Lung (tissue), 12 donors: Measurements from ENCODE around the gene RGS7. TPM values are rescaled to one million over a fixed set of nuclear protein-coding genes. Genes with fewer than 3 reads are reported as not detected.

Experiments used
- ATAC-seq: fragments of 200-7000 bp; cut with Tn5 transposase; one replicate; pipeline ENCODE4 v1.9.1; 2020; ENCODE audit warnings: moderate number of reproducible peaks; ENCODE audit not compliant: insufficient read depth, low FRiP score
- DNase-seq, 3 donors: peaks; one replicate each; pipeline ENCODE4 v3.0.0-alpha.2; 2013 to 2017
- H3K27ac ChIP-seq, 2 donors: one replicate each; pipeline ENCODE4 v1.5.1; 2013; ENCODE audit warnings: mild to moderate bottlenecking in 2 of 2, moderate library complexity in 2 of 2, control low read depth in 1 of 2, inconsistent platforms in 1 of 2, low read depth in 1 of 2, low read length in 1 of 2
- H3K27me3 ChIP-seq, 3 donors: one replicate each; pipeline ENCODE4 v1.5.1; 2013; ENCODE audit warnings: low read length in 2 of 3; ENCODE audit not compliant: control insufficient read depth in 3 of 3, insufficient read depth in 3 of 3
- H3K36me3 ChIP-seq, 4 donors: one replicate each; pipeline ENCODE4 v1.5.1; 2013; ENCODE audit warnings: low read length in 4 of 4, mild to moderate bottlenecking in 1 of 4, moderate library complexity in 1 of 4; ENCODE audit not compliant: control insufficient read depth in 4 of 4, insufficient read depth in 4 of 4
- H3K4me1 ChIP-seq, 5 donors: one replicate each; pipeline ENCODE4 v1.5.1; 2013; ENCODE audit warnings: low read length in 5 of 5, mild to moderate bottlenecking in 2 of 5, moderate library complexity in 1 of 5; ENCODE audit not compliant: control insufficient read depth in 5 of 5, insufficient read depth in 5 of 5
- H3K4me3 ChIP-seq: one replicate; pipeline ENCODE4 v1.5.1; 2013; ENCODE audit warnings: mild to moderate bottlenecking, control low read depth, moderate library complexity
- H3K9ac ChIP-seq, 2 donors: one replicate each; pipeline ENCODE4 v1.5.1; 2013; ENCODE audit warnings: low read length in 2 of 2, control low read depth in 1 of 2; ENCODE audit not compliant: insufficient read depth in 1 of 2
- H3K9me3 ChIP-seq, 4 donors: one replicate each; pipeline ENCODE4 v1.5.1; 2013; ENCODE audit warnings: low read length in 3 of 4, mild to moderate bottlenecking in 1 of 4, moderate library complexity in 1 of 4; ENCODE audit not compliant: control insufficient read depth in 4 of 4, insufficient read depth in 3 of 4
- CTCF ChIP-seq: IDR thresholded peaks from 2 replicates; pipeline ENCODE4 v1.5.1; 2012; ENCODE audit warnings: mild to moderate bottlenecking; ENCODE audit errors: control extremely low read depth, extremely low read depth
- WGBS, 2 donors: extraction: QIAGEN DNeasy Blood & Tissue Kit; methylation state at CpG; one replicate each; pipeline ENCODE4 v1.1.7; 2013; 5-methylcytosine and 5-hydroxymethylcytosine counted together
- polyA plus RNA-seq, 2 donors: library from polyadenylated mRNA; stranded (reverse); fragments of 200-250 nt; gene quantifications; one replicate each; pipeline ENCODE4 v1.2.1, GENCODE V29; 2013
- total RNA-seq, 2 donors: library from RNA; depleted of rRNA in 1 of 2; stranded (reverse); fragments of >200 nt in 1 of 2; gene quantifications; one replicate each; pipeline ENCODE4 v1.2.1, GENCODE V29; 2014 to 2021
- donor health status: control.
- donor health status: control.
- donor health status: Bipolar disorder and iron deficiency.
- donor health status: healthy.
- donor health status: DM: yes; HTN: yes; CAD: no.

RGS7 gene
- total and polyA plus RNA-seq, 4 donors, result 0.06 to 0.25 (median 0.08) TPM; not detected in 1

DNA sequence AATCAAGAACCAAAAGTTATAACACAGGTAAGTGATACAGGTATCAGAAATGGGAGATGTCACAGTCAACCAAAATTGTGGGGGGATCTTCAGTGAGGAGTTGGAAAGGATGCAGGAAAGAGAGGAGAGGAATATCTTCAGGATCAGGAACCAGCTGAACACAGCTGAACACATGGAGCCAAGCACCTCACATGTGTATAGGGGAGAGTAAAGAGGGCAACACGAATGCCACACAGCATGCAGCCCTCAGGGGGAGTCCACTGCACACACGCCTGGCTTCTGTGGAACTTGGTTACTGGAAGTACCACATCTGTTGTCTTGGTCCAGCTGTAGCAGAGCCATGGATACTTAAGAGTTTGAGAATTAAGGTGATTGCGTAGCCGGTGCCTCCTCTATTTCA is 218.8 kb downstream of the RGS7 start:
- TF ChIP-seq CTCF, result no peak
- H3K27me3 ChIP-seq, result no peaks in the 10 kb centered on the region
- H3K4me3 ChIP-seq, result no peak overlapping the region
- no peak overlapping the region for H3K9ac ChIP-seq
- WGBS, 2 donors, result 90 to 91% methylated on average over 4 of the region's 4 CpGs
- no peaks in the 10 kb centered on the region for H3K4me1 ChIP-seq
- H3K36me3 ChIP-seq, result no peaks in the 10 kb centered on the region
- DNase-seq (no peak), ATAC-seq (no peak)
- H3K27ac ChIP-seq, result no peak overlapping the region
- no peaks in the 10 kb centered on the region for H3K9me3 ChIP-seq

GRCh38 chr1:241136389-241136788 is 220.6 kb downstream of the RGS7 start:
- no peaks in the 10 kb centered on the region for H3K4me1 ChIP-seq
- ATAC-seq (no peak), DNase-seq (no peak)
- TF ChIP-seq CTCF, result no peak
- no peaks in the 10 kb centered on the region for H3K9me3 ChIP-seq
- H3K27me3 ChIP-seq, result no peaks in the 10 kb centered on the region
- H3K9ac ChIP-seq, result no peak overlapping the region
- WGBS, 2 donors, result 86 to 89% methylated on average over 6 of the region's 6 CpGs
- no peak overlapping the region for H3K27ac ChIP-seq
- H3K36me3 ChIP-seq, result no peaks in the 10 kb centered on the region
- no peak overlapping the region for H3K4me3 ChIP-seq

- Histone ChIP-seq H3K9ac (no peak overlapping the region), H3K9me3 (no peaks in the 10 kb centered on the region), H3K4me1 (no peaks in the 10 kb centered on the region), H3K27ac (no peak overlapping the region), H3K36me3 (no peaks in the 10 kb centered on the region), H3K4me3 (no peak overlapping the region), H3K27me3 (no peaks in the 10 kb centered on the region)
- TF ChIP-seq CTCF, result no peak
- 81 to 92% methylated on average over 5 of the region's 5 CpGs for WGBS, 2 donors
- DNase-seq (no peak), ATAC-seq (no peak)
Observed at GRCh38 chr1:241131636-241132194, 225.3 kb downstream of the RGS7 start.

- DNase-seq, result no peak
- WGBS, 2 donors, result 93 to 96% methylated on average over 3 of the region's 3 CpGs
Observed at GRCh38 chr1:241130881-241131280, 226.1 kb downstream of the RGS7 start.

More at GRCh38 chr1:241130881-241131280, 226.1 kb downstream of the RGS7 start:
- no peaks in the 10 kb centered on the region for H3K4me1 ChIP-seq
- H3K27ac ChIP-seq, result no peak overlapping the region
- TF ChIP-seq CTCF, result no peak
- H3K9ac ChIP-seq, result no peak overlapping the region
- no peaks in the 10 kb centered on the region for H3K9me3 ChIP-seq
- ATAC-seq, result no peak
- no peaks in the 10 kb centered on the region for H3K27me3 ChIP-seq
- H3K36me3 ChIP-seq, result no peaks in the 10 kb centered on the region
- H3K4me3 ChIP-seq, result no peak overlapping the region
